HG02885 (cell line): ENCODE results near the gene ATG10.

Experiments used
- ATAC-seq: cut with Tn5 transposase; IDR thresholded peaks from one replicate; pipeline ENCODE4 v1.9.1; 2021; ENCODE audit warnings: mild to moderate bottlenecking; ENCODE audit not compliant: unreplicated experiment, poor library complexity

The ATG10 gene

DNA sequence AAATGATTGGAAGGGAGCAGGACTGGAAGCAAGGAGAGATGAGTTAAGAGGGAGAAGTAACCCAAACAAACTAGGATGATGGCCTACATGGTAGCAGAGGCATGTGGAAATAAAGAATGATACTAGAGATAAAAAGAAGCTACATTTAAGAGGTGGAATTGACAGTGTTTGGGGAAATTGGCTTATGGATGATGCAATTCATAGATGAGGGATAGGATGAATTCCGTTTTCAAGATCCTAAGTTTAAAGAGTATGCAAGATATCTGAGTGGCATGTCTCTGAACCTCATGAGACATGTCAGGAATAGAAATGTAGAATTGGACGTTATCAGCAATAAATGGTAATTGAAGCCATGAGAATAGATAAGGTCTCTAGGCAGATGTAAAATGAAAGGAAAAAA is 232.7 kb downstream of the ATG10 start:
- no peak for ATAC-seq

DNA sequence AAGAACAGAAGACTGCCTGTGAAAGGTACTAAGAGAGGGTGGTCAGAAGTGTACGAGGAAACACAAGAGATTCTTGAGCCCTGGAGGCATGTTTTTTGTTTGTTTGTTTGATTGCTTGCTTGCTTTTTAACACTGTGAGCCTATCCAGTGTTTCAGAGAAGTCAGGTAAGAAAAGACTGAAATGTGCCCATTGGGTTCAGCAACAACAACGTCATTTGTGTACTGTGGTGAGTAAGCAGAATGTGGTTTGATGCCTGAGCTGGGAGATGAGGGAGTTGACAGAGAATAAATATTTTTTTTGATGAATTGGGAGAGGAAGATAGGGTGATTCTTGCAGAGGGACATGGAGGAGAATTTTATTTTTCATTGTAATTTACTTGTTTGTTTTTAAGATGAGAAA is 233.2 kb downstream of the ATG10 start:
- no peak for ATAC-seq

DNA sequence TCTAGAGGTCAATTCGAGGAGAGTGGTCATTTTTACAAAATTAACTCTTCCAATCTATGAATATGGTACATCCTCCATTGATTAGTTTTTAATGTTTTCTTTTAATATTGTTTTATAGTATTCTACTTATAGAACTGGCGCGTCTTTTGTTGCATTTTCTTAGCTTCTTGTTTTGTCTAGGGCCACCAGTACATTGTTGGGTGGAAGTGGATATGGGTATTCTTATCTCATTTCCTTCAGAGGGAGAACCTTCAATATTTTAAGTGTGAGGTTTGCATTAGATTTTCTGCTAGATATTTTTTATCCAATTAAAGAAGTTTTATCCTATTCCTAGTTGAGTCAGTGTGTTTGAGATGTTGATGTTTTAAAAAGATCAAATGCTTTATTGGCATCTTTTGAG is 236.5 kb downstream of the ATG10 start:
- no peak for ATAC-seq

DNA sequence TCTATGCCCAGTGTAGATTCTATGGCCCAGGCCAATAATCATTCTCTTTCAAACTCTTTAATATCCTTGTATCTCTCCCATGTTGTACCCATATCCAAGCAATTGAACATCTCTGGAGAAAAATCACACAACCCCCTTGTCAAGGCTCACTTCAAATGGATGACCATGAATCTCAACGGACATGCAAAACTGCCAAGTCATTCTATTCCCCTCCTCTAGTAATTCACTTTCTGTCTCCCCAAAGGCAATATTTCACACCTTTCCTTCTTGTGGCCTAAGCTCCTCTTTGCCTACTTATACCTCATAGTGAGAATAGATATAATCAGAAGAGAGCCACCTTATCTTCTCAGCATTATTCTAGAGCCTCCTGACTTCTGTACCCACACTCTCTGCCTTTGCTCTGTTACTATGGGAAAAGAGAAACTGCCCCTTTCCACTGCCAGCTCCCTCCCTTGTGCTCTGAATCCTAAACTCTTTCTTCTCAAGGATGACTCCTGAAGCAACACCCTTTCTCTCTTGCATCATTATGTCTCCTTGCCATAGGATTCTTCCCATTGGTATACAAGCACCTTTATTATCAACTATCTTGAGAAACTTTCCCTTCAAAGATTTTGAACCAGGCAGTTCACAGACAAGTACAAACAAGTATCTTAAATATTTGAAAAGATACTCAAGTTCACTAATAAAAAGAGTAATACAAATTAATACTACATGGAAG is 240.2 kb downstream of the ATG10 start:
- no peak for ATAC-seq

DNA sequence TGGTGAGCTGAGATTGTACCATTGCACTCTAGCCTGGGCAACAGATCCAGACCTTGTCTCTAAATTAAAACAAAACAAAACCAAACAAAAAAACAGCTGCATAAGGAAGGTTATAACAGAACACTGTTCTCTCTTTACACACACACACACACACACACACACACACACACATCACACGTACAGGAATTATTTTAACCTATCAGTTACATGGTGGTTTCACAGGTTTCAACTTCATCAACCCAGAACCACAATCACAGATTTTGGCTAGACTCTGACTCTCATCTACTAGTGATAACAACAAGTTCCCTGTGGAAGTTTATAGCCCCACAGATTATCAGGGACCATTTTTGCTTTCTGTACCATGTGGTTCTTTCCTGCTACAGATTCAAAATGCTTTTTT is 246.1 kb downstream of the ATG10 start:
- ATAC-seq: no peak

DNA sequence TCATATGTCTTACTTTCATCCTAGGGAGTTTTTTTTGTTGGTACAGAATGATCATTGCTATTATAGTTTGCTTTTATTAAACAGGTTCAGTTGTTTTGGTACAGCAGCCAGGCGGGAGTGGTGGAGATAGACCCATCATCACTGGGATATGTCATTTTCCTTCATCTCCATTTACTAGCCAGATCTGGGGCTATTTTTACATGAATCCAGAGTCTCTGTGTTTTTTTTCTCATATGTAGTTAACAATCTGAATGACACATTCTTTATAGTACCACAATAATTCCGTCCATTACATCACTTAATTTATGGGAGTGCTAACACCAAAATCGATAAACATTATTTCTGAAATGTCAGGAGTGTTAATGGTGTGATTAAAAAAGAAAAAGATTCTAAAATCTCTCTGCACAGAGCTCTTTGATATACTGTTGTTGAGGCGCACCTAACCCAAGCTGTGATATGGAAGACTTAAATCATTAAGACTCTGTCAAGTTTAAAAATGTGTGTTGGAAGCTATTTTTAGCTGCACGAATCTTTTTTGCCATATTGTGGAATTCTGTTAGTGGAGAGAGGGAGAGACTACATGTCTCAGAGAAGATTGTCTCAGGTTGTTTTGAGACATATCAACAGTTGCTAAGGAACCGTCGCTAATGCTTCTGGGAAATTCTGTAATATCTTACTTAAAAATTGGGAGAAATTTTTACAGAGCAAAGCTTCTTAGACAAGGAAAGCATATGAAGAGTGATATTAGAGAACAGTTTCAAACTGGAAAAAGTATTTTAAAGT is 246.7 kb downstream of the ATG10 start:
- ATAC-seq: no peak

DNA sequence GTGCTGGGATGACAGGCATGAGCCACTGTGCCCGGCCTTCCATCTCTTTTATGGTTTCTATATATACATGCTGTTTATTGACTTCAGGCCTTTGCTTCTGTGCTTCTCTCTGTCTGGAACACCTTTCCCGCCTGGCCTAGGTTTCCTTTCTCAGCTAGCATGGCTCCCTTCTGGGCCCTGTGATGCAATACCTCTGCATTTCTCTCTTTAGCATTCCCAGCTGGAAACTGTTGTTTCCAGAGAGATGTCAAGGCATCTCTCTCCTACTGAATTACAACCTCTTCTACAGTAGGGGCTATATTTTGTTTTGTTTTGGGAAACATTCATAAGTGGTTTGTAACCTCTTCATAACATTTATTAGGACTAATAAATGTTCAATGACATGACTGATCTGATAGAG is 249.2 kb downstream of the ATG10 start:
- ATAC-seq: no peak

DNA sequence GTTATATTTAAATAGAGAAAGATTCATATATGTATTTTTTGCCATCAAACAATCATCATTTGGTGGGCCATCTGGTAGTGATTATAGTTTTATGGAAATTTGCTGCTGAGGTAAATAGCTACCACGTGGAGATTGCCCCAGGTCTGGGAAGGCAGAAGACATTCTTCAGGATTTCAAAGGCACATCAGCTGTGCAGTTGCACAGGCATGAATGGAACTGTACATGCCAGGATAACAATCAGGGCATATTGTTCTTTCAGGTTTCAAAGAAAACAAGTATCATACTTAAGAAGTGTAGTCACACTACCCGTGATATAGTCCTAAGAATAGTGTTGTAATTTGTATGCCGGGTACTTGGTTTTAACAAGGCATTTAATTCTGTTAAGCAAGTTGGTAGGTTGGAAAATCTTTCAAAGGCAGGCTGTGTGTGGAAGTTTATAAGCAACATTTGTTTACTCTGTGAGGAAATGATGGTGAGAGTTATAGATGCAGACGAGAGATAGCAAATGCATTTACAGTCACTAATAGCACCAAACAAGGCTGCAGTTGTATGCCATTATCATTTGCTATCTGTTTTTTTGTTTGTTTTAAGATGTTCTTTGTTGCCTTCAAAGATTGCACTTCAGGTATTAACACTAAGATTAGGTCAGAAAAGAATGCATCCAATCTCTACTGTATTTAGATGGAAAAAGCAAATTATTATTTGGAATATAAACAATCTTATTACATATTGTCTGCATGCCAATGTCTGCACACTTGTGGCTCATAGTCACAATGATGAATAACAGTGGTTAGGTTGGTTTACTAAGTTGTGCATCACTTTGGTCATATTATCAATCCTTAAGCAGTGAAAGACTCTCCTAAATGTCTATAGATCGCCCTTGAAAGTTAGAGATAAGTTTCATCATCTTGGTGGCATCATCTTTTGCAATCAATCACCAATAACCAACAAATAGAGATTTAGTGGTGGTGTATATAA is 251.1 kb downstream of the ATG10 start:
- ATAC-seq: no peak

DNA sequence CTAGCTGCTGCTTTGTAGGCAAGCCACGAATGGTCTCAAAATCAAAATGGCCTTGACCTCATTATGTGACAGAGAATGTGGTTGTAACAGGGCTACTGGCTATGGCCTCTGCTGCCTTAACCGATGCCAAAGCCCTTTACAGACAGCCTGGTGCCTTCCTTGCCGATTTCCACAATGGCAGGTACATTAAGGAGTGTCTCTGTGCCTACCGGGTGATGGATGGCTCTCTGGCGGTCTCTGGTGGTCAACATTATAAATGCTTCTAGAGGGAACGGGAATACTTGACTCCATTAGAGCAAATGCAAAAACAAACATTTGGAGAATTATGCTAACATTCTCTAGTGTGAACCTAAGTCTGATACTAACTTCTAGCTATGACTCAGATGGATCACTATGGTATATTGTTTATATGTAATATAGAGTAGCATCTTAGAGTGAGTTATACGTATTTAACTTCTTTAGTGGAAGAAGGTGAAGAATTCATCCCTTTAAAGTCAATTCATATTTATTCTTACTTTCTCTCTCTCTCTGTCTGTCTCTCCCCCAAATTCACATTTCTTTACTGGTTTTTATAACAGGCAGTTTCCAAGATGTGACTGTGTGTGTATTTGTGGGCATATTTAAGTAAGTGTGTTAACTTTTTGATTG is 253.8 kb downstream of the ATG10 start:
- peak; percentile 95 for ATAC-seq

DNA sequence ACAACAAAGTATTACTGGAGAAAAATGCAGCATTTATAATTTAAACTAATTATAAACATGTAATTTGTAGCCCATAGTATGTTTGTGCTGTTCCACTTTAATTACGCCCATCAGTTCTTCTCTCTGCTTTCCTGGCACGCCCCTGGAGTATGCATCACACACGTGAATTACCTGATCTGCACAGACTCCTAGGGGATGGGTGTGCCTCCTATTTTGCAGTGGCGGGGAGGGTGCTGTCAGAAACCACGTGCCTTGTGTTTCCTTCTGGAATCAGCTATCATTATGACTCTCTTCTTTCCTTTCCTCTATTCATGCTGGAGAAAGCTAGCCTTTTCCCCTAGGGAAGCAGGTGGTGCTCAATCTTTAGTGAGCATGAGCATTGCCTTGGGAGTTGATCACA is 263.1 kb downstream of the ATG10 start:
- no peak for ATAC-seq

DNA sequence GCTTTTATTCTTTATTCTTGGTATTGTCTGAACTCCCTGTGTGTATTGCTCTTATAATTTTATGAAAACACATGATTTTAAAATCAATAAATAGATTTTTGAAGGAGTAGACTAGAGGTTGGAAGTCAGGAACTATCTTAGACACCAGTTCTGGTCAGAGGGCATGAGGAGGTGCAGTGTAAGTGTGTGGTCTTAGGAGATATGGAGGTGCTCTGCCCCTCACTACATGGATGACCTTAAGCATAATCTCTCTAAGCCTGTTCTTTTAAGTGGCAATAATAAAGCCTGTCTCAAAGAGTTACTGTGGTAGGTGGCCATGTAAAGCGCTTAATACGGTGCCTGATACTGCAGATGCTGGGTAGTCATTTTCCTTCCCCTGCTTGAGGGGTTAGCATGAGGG is 272.3 kb downstream of the ATG10 start:
- ATAC-seq: no peak

DNA sequence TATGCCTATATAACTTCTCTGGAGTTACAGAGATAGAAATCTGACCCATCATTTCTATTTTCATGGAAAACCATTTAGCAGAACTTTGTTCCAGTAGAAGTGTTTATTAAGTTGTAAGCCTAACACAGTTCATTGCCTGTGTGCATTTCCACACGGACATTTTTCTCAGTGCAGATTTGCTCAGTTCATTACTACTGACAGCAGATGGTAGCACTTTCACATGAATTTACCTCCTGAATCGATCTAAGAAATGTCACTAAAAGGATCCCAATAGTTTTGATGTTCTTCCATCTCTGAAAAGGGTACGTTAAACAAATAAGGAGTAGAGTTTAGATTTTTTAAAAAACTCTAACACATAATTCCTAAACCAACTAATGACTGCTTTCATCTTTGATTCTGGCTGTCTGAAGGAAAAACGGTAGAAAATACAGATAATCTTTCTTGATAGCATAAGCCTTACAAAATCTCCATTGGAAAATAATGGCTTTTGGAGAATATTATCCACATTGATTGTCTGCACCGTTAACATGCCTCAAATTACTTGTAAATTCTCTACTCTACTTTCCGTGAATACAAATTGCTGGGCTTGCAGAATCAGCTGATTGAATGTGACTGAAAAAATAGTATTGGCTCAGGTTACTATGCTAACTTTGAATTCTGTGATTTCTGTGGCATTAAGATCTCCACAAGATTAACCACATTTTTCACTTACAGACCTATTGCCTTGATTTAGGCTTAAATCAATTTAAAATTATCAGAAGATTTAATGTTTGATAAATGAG is 273.2 kb downstream of the ATG10 start:
- no peak for ATAC-seq

DNA sequence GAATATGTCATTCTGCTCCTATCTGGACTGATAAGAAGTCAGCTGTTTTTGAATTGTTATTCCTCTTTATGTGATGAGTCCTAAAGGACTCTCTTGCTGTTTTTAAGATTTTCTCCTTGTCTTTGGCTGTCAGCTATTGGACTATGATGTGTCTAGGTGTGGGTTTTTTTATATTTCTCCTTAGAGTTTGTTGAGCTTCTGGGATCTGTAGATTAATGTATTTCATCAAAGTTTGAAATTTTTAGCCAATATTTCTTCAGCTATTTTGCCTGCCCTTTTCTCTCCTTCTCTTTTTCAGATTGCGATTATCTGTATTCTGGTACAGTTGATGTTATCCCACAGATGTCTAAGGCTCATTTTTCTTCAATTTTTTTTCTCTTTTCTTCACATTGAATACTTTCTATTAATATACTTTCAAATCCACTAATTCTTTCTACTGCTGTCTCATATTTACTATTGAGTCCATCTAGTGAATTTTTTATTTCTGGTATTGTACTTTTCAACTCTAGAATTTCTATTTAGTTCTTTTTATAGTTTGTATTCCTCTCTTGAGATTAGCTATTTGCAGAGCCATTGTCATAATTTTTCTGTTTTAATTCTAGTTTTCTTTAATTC is 275.2 kb downstream of the ATG10 start:
- ATAC-seq: no peak

DNA sequence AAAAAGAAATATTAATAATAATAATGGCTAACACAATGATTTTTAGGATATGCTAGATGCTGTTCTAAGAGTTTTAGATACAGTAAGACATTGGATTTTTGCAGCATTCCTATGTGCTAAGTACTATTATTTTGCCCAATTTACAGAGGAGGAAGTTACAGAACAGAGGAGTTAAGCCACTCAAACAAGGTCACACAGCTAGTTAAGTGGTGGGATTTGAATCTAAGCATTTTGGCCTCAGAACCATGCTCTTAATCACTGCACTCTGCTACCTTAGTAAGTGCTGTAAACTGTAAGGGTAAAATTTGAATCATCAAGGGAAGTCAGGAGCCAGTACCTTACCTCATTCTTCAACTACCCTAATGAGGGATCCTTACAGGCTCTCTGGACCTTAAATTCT is 280.9 kb downstream of the ATG10 start:
- no peak for ATAC-seq

DNA sequence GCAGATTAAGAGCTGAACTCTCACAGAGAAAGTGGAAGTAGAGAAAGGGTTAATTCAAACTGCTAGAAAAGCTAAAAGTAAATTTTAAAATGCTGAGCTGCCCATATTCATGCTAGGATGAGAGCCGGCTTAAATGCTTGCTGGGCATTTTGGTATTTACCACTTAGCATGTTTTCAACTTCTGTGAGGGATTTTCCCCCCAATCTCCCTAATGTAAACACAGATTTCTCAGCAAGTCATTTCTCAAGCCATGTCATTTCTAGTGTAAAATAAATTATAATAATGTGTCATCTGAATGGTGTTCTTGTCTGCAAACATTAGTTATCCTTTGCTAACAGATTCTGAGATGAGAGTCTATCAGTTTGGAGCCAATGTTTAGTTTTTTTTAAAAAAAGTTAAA is 284.0 kb downstream of the ATG10 start:
- no peak for ATAC-seq

DNA sequence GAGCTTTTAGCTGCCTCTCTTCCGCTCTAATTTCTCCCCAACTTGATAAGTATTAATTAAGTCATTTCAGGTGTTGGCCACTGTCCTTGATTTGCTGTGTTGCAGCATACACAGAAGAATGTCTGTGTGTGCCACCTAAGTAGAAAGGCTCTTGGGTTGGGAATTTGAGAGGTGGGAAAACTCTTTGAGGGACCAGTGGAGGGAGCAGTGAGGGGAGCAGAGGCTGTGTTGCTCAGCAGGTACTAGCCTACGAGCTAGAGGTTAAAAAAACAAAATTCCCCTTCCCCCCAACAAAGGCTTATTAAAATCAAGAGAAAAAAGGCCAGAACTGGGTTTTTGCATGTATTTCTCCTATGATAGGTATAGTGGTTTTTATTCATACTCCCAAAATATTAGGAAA is 285.4 kb downstream of the ATG10 start:
- ATAC-seq: no peak

DNA sequence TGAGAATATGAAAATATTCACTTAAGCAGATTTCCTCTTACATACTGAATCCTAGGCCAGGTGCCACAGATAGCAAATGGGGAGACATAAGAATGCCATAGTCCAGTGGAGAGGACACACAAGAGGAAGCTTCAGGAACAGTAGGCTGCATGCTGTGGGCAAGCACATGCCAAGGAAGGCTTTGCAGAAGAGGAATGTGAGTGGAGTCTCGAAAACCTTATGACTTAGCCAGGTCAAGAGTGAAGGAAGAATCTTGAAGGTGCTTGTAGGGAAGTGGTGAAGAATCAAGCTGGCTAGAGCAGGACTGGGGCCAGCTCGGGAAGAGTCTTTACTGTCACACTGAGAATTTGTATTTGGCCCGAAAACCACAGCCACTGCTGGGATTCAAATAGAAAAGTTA is 285.9 kb downstream of the ATG10 start:
- ATAC-seq: no peak

DNA sequence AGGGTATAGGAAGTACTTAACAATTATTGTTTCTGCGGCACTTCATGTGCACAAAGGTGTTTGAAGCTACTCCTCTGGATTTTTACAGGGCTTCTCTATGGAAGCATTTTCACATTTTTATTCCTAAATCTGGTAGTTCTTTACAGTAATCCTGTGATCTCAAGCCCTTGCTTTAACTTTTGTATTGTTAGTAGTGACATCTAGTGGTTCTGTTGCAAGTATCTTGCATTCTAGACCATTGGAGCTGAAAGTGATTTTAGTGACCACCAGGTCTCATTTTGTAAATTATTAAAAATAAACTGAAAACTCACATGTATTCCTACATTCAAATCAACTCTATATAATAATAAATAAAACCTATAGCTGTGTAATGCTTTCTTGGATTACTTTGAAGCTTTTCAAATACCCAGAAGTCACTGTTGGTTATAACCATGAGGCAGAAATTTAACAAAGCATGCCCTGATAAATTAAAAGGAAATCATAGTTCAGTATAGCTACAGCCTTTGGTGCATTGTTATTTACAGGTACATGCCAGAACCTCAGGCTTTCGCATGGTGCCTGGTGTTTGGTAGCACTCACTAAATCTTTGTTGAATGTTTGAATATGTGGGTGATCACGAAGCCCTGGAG is 287.5 kb downstream of the ATG10 start:
- no peak for ATAC-seq

DNA sequence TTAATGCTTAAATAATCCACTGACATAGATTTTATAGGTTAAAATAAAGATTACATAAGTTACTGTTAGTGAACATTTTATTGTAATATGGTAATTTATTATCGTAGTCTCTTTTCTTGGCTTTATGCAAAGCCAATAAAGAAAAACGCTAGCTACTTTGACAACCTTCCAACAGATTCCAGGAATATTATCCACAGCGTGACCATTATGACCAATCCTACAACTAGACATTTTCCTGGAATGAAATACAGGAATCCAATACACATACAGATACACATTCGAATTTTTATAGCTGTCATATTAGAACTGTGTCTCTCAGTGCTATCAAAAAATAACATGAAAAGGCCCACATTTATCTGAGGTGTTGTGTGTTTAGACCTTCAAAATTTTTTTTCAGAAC is 293.2 kb downstream of the ATG10 start:
- no peak for ATAC-seq
